Testis (tissue), 3 donors: ENCODE measurements around the gene MAP4K4. TPM values are rescaled to one million over a fixed set of nuclear protein-coding genes. Genes with fewer than 3 reads are reported as not detected.

Experiments
- DNase-seq: peaks from one replicate; pipeline ENCODE4 v3.0.0-alpha.2; 2019
- H3K27ac ChIP-seq, 2 donors: fragments of 200-600 bp; sonication (generic); one replicate each; pipeline ENCODE4 v1.5.1; 2019
- H3K27me3 ChIP-seq: fragments of 200-600 bp; sonication (generic); one replicate; pipeline ENCODE4 v1.5.1; 2019
- H3K36me3 ChIP-seq: fragments of 200-600 bp; sonication (generic); one replicate; pipeline ENCODE4 v1.5.1; 2017; ENCODE audit warnings: low read depth; ENCODE audit errors: missing control alignments
- H3K4me1 ChIP-seq: fragments of 200-600 bp; sonication (generic); one replicate; pipeline ENCODE4 v1.5.1; 2019
- H3K4me3 ChIP-seq, 2 donors: fragments of 200-600 bp; sonication (generic); one replicate each; pipeline ENCODE4 v1.5.1; 2017 to 2019
- H3K9me3 ChIP-seq: fragments of 200-600 bp; sonication (generic); one replicate; pipeline ENCODE4 v1.5.1; 2017
- CTCF ChIP-seq, 3 experiments: fragments of 450-650 bp in 2 of 3; fragments of 200-600 bp in 1 of 3; sonication (generic) in 1 of 3; IDR thresholded peaks; one replicate each; pipeline ENCODE4 v1.5.1; 2016 to 2019; ENCODE audit warnings: antibody characterized with exemption in 3 of 3, mild to moderate bottlenecking in 2 of 3, moderate library complexity in 1 of 3
- POLR2A ChIP-seq: fragments of 450-650 bp; IDR thresholded peaks from one replicate; pipeline ENCODE4 v1.6.1; 2017; ENCODE audit warnings: antibody characterized with exemption, mild to moderate bottlenecking, moderate library complexity
- WGBS, 2 donors: methylation state at CpG; one replicate each; pipeline ENCODE4 v1.1.5; 2018; 5-methylcytosine and 5-hydroxymethylcytosine counted together
- intact Hi-C: fragments of 100-400 bp; cut with DNase I; formaldehyde crosslinking; loops from one replicate; pipeline ENCODE4 v1.15.1; 2023; ENCODE audit warnings: low total_unique reads
- polyA plus RNA-seq: library from polyadenylated mRNA; stranded (reverse); fragments of 350-450 nt; fragmentation: Illumina TruSeq; extraction: RNeasy Lipid Tissue Mini Kit (QIAGEN cat#74804); gene quantifications from one replicate; pipeline ENCODE4 v1.2.3, GENCODE V29; 2014; ENCODE audit warnings: low read depth, low replicate concordance; ENCODE audit not compliant: insufficient read depth
- total RNA-seq, 2 donors: library from RNA; depleted of rRNA; stranded (reverse); fragments of >200 nt; gene quantifications; one replicate each; pipeline ENCODE4 v1.2.3, GENCODE V29; 2016

The MAP4K4 gene
- total and polyA plus RNA-seq, 3 donors from 2014 or later, result 88.2 to 194 (median 174) TPM

GRCh38 chr2:101775636-101776035 is 78.1 kb downstream of the MAP4K4 start:
- no peak for DNase-seq
- intact Hi-C loops, result no loop called here
- H3K4me1 ChIP-seq, result peaks cover 10% of the 10 kb centered on the region
- no peak for TF ChIP-seq POLR2A
- no peak for TF ChIP-seq CTCF (IDR thresholded peaks at IDR 0.05)
- H3K4me3 ChIP-seq, result no peak overlapping the region
- no peak overlapping the region for H3K27ac ChIP-seq
- H3K36me3 ChIP-seq, result no peaks in the 10 kb centered on the region
- H3K9me3 ChIP-seq, result no peaks in the 10 kb centered on the region
- WGBS, 2 donors, result 80 to 82% methylated on average over 8 of the region's 8 CpGs
- H3K27me3 ChIP-seq, result no peaks in the 10 kb centered on the region

- Histone ChIP-seq H3K4me3 (no peak overlapping the region), H3K4me1 (peaks cover 7% of the 10 kb centered on the region), H3K27ac (no peak overlapping the region), H3K36me3 (no peaks in the 10 kb centered on the region), H3K9me3 (no peaks in the 10 kb centered on the region), H3K27me3 (no peaks in the 10 kb centered on the region)
- intact Hi-C loops, result no loop called here
- WGBS, 2 donors, result 65 to 72% methylated on average over 10 of the region's 10 CpGs
- DNase-seq, result no peak
- TF ChIP-seq POLR2A, result no peak
- no peak for TF ChIP-seq CTCF (IDR thresholded peaks at IDR 0.05)
Measured at GRCh38 chr2:101776172-101777043, 78.9 kb downstream of the MAP4K4 start.

GRCh38 chr2:101777337-101777736 is 79.8 kb downstream of the MAP4K4 start:
- H3K4me1 ChIP-seq, result peaks cover 7% of the 10 kb centered on the region
- no peaks in the 10 kb centered on the region for H3K27me3 ChIP-seq
- TF ChIP-seq CTCF (IDR thresholded peaks at IDR 0.05) (no peak), POLR2A (no peak)
- no peaks in the 10 kb centered on the region for H3K36me3 ChIP-seq
- H3K4me3 ChIP-seq, result no peak overlapping the region
- 88 to 92% methylated on average over 11 of the region's 11 CpGs for WGBS, 2 donors
- intact Hi-C loops, result no loop called here
- no peaks in the 10 kb centered on the region for H3K9me3 ChIP-seq
- no peak overlapping the region for H3K27ac ChIP-seq
- no peak for DNase-seq

- H3K27ac ChIP-seq, result no peak overlapping the region
- H3K9me3 ChIP-seq, result no peaks in the 10 kb centered on the region
- no peaks in the 10 kb centered on the region for H3K36me3 ChIP-seq
- 70 to 94% methylated on average over 6 of the region's 6 CpGs for WGBS, 2 donors
- intact Hi-C loops, result no loop called here
- no peak for TF ChIP-seq POLR2A
- TF ChIP-seq CTCF (IDR thresholded peaks at IDR 0.05), result no peak
- H3K4me3 ChIP-seq, result no peak overlapping the region
- peaks cover 7% of the 10 kb centered on the region for H3K4me1 ChIP-seq
- H3K27me3 ChIP-seq, result no peaks in the 10 kb centered on the region
- DNase-seq, result no peak
Measured at GRCh38 chr2:101778102-101778501, 80.6 kb downstream of the MAP4K4 start.

- TF ChIP-seq CTCF (IDR thresholded peaks at IDR 0.05) (no peak), POLR2A (no peak)
- no peak for DNase-seq
- Histone ChIP-seq H3K27ac (no peak overlapping the region), H3K9me3 (no peaks in the 10 kb centered on the region), H3K27me3 (no peaks in the 10 kb centered on the region), H3K4me1 (peaks cover 7% of the 10 kb centered on the region), H3K4me3 (no peak overlapping the region), H3K36me3 (no peaks in the 10 kb centered on the region)
- intact Hi-C loops, result no loop called here
- 87 to 95% methylated on average over 1 of the region's 1 CpG for WGBS, 2 donors
Measured at GRCh38 chr2:101779190-101779589, 81.7 kb downstream of the MAP4K4 start.
